HG03066 (cell line): ENCODE results near the gene COPRS.
"Not testable (repeated sequence)": the region's sequence is repeated elsewhere in the genome, so short reads cannot be mapped to it uniquely, and the experiment has no call there.

Experiments used
- ATAC-seq: cut with Tn5 transposase; IDR thresholded peaks from one replicate; pipeline ENCODE4 v1.9.1; 2021; ENCODE audit warnings: low read depth; ENCODE audit not compliant: unreplicated experiment

Gene COPRS

DNA sequence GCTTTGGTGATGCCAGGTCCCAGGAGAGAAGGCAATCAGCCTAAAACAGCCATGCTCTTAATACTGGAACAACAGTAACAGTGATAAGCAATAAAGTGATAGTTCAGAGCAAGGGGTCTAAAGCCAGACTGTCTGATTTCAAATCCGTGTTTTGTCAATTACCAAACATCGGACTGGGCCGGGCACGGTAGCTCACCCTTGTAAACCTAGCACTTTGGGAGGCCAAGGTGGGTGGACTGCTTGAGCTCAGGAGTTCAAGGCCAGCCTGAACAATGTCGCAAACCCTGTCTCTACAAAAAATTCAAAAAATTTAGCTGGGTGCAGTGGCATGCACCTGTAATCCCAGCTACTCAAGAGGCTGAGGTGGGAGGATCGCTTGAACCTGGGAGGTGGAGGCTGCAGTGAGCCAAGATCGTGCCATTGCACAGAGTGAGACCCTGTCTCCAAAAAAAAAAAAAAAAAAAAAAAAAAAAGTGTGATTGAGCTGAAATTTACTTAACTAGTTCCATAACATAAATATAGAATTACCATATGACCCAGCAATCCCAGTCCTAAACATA, 5.1 kb downstream of the COPRS start:
- ATAC-seq: no peak

DNA sequence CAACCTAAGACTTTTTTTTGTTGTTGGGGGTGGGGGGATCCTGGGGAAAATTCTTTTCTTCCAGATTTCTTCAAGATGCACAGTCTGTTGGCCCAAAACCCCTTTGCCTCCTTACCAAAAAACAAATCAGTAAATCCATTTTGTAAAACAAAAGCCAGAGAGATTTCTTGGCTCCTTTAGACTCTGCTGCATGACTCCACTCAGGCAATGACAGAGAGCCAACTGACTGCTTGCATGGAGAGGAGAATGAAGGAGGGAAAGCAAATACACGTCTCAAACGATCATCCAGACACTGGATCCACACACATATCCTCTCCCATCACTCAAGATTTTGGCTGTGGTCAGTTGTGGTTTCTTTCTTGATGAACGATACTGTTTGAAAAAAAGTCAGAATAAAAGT, 13.8 kb downstream of the COPRS start:
- ATAC-seq: no peak

DNA sequence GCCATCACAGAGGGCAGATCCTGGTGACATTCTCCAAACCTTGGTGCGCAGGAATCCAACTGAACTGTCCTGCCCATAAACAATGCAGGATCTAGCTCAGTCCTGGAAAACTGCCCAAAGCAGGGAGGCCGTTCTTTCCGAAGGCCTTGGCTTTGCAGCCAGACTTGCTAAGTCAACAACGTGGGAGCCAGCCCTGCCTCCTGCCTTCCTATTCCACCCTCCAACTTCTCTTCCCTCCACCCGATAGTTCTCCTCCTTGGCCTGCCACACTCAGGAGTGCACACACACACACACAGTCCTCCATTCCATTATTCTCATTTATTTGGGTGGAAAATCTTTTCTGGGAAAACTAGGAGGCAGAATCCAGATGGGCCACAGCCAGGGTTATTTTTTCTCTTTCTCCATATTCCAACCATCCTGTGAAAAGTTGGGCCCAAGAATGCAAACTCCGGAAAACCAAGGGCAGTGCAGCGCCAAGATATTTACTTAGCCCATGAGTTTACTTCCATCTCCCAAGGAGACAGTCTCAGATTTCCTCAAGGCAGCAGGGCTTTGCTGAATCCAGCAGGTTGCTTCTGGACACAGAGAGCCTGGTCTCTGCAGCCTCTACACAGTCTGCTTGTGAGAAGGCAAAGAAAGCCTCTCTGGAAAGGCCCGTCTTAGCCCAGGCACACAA, 15.8 kb downstream of the COPRS start:
- no peak for ATAC-seq

DNA sequence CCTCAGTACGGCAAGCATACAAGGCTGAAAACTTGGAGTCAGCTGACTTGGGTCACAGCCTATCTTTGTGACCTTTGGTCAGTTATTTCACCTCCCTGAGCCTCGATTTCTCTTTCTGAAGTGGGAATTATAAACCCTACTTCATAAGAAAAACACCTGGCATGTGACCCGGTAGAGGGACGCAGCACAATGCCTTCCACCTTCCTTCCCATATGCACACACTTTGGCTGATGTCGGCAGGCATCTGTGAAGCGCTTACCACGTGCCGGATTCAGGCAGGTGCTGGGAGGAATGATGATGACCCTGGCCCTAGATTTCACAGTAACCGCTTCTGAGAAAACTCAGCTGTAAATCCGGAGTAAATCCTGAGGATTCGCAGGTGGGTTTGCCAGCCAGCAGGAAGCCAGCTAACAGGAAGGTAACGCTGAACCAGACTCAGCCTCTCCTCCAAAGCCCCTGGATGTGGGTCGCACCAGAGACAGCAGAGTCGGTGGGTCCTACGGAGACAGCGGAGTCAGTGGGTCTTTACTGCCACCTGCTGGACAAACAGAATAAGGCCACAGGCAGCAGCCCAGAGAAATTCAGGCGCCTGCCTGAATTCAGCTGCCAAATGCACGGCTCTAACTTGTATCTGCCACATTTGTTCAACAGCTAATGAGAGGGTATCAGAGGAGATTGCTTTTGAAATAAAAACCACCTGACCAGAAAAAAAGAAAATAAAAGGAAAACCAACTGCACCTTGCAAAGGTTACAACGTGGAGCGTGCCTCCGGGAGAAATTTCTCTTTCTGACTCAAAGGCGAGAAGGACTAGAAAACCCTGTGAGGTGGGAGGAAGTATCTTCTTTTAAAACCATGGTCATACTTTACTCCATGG, 16.6 kb downstream of the COPRS start:
- ATAC-seq: no peak

DNA sequence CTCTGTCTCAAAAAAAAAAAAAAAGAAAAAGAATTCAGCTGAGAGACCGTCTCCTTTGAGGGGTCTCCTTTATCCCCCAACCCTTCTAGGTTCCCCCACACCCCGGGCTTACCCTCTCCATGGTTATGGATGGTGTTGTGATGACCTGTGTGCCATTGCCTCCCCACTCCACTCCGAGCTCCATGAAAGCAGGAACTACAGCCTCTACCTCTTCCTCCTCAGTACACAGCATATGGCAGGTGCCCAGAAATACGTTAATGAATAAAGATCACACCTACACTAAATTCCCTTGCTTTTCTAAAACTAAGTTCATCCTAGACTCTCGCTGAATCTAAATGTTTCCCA, 17.2 kb downstream of the COPRS start:
- ATAC-seq: no peak

DNA sequence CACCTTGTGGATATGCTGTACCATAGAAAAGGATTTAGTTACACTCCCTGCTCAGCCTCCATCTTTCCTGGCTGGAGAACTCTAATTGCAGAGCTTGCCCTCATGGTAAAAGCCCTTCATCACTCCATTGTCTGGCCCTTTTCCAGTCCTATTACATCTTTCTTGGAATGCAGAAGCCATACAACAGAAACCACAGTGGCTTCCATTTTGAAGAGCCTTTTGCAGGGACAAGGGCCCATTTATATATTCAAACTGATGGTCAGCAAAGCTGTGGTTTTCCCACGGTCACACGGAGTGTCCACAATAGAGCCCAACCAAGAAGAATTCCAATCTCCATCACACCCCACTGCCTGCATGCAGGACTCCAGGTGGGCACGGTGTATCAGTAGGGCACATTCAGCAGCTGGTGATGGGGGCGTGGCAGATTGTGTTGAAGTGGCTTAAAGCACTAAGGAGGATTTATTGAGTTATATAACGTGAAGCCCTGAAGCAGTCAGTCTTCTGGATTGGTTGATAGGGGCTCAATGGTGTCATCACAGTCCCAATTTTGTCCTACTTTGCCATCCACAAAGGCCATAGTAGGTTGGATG, 20.3 kb downstream of the COPRS start:
- ATAC-seq: no peak

DNA sequence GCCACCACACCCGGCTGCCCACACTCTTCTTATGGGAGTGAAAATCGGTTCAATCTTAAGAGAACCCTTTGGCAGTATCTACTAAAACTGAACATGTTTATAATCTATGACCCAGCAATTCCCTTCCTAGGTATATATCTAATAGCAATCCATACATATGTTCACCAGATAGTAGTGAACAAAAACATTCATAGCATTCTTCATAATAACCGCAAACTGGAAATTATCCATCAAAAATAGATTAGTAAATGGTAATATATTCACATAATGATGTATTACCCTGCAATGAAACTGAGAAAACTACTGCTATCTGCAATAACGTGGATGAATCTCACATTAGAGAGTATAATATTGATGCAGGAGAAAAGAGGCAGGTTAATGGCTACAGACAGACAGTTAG, 23.1 kb downstream of the COPRS start:
- ATAC-seq: no peak

DNA sequence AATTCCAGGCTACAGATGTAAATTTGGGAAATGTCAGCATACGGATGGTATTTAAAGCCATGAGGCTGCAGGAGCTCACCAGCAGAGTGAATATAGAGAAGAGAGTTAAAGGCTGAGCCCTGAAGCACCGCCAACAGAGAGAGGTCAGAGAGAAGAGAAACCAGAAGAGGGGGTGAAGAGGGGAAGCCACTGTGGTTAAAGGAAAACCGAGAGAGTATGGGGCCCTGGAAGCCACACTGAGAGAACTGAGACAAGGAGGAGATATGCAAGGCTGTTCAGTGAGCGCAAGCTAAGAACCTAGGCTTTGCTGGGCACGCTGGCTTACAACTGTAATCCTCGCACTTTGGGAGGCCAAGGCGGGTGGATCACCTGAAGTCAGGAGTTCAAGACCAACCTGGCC, 24.6 kb downstream of the COPRS start:
- ATAC-seq: peak; percentile 78

DNA sequence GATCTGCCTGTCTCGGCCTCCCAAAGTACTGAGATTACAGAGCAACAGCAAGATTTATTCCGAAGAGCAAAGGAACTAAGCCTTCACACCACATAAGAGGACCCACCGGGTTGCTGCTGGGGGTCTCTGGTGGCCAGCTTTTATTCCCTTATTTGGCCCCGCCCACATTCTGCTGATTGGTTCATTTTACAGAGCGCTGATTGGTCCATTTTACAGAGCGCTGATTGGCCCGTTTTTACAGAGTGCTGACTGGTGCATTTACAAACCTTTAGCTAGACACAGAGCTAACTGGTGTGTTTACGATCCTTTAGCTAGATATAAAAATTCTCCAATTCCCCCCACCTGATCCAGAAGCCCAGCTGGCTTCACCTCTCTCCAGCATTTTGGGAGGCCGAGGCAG, 26.3 kb downstream of the COPRS start:
- ATAC-seq: no peak

DNA sequence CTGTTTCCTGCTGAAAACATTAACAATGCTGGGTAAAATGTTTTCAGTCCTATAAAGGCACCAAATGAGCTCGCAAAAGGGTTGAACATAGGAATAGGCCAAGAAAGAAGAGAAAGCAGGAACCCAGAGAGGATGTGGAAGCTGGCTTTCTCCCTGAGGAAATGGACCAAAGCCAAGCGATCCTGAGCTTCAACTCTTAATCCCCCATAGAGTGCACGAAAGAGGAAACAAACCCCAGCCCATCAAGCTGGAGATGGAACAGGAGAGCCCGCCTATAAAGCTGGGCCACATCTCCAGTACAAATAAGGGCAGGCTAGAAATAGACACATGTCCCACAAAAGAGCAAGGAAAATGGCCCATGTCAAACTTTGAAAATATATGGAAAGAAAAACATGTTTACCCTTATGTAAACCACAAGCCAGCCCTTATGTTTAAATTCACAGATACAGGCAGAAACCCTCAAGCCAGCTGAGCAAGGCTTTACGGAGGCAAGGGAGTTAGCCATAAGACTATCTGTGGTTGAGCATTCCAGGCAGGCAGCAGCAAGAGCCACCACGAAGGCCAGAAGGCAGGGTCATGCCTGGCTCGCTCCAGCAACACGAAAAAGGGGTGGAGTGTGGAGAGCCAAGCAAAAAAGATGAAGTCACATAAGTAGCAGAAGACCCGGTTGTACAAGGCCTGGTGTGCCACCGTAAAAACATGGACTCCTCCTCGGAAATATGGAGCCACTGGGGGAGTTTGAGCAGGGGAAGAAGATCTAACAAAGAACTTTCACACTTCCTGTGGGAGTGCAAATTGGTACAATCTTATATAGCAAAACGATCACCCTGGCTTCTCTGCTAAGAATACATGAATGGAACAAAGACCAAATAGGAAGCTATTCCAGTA, 27.8 kb downstream of the COPRS start:
- no peak for ATAC-seq

DNA sequence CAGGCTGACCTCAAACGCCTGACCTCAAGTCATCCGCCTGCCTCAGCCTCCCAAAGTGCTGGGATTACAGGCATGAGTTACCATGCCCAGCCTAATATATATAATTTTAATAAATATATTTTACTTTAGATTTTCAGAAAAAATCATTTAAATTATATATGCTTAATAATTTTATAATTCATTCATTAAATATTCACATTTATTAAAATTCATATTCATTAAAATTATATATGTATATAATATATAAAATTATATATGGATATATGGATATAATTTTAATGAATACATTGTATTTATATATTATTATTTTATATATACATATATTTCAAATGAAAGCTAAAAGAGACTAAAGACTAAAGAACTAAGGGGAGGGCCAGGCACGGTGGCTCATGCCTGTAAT, 29.4 kb downstream of the COPRS start:
- no peak for ATAC-seq

DNA sequence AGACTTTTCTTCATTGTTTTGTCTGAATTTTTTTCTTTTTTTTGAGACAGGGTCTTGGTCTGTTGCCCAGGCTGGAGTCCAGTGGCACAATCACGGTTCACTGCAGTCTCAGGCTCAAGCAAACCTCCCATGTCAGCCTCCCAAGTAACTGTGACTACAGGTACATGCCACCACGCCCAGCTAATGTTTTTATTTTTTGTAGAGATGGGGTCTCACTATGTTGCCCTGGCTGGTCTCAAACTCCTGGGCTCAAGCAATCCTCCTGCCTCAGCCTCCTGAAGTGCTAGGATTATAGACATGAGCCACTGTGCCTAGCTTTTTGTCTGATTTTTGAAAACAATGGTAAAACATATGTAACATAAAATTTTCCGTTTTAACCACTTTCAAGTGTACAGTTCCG, 30.1 kb downstream of the COPRS start:
- not testable (repeated sequence) for ATAC-seq

DNA sequence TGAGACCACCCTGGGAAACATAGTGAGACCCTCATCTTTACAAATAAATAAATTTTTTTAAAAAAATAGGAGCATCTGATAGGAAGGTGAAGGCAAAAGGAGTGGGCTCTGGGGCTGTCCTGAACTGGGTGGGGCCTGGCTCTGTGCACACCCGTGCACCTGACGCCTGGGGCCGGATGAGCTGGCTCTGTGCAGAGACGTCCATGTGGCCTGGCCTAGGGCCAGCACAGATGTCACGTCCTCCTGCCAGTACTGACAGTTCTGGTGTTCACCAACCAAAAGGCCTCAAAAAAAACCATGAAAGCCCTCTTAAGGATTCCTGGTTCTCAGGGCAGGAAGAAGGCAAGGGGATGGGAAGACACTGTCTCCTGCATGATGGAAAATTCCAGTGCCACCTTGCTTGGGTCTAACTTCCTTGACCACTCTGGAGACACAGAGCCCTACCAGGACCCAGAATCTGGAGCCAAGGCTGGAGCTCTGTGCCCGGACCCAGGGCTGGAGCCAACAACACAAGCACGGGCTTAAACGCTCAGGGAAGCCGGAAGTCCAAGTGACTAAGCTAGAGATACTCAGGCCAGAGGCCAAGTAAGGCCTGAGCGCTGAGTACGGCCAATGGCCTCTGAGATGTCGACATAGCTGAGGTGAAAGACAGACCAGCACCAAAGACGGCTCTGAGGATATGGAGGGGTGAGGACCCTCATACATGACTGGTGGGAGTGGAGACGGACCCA, 32.9 kb downstream of the COPRS start:
- ATAC-seq: no peak

DNA sequence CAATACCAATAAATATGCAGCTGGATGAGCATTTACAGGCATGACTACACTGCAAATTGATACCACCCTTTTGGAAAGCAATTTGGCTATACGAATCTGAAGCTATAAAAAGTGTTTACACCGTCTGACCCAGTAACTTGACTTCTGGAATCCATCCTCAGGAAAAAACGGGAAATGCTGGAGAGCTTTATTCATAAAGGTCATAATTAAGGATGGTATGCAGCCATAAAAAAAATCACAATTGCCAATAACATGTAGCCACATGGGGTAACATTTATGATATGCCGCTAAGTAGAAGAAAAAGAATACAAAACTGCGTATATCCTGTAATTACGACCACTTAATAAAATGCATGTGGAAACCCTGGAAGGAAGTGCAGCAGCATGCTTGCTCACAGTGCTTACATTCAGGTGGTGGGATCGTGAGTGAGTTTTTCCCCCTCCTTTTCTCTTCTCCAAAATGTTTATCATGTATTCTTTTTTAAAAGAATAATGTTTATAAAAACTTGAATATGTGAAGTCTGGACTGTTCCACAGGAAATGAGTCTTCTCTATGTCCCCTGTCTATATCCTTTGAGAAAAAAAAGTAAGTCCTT, 34.2 kb downstream of the COPRS start:
- no peak for ATAC-seq

DNA sequence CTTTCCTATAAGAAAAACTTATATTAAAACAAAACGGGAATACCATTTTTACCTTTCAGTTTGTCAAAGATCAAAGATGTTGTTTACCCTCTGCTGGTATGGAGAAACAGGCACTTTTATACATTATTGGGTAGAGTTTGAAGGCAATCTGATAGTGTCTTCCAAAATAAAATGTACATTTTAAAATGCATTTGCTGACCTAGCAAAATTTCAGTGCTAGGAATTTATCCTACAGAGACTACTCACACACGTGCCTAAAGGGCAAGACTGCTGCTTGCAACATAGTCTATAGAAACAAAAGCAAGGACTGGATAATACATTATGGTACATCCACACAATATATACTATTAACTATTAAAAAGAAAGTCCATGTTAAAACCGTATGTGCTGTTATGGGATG, 36.0 kb downstream of the COPRS start:
- ATAC-seq: no peak

DNA sequence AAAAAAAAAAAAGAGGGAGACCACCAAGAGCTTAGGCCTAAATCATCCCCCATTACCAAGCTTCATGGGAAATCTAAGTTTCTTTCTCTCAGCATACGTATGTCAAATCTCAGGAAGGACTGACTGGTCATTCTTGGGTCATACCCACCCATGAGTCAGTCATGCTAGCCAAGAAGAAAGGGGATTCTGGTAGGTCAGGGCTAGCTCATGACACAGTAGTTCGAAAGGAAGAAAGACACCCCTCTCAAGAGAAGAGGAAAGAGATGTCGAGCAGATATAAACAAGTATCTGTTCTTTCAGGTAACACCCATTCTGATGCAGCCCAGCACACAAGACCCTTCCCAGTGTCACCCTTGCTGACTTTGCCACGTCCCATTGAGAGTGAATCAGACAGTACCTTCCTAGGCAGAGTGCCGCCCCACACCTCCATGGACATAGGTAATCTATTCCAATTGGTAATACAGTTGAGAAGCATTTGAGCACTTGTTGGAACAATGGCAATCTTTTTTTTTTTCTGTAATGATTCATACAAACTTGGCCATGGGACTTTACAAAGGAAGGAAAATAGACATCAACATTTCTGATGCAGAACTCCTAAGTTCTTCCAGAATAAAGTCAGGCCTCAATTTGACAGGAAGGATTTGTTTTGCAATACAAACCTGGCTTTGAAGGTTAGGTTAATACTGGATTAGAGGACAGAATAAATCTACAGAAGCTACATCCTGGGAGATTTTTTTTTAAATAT, 38.2 kb downstream of the COPRS start:
- ATAC-seq: no peak

DNA sequence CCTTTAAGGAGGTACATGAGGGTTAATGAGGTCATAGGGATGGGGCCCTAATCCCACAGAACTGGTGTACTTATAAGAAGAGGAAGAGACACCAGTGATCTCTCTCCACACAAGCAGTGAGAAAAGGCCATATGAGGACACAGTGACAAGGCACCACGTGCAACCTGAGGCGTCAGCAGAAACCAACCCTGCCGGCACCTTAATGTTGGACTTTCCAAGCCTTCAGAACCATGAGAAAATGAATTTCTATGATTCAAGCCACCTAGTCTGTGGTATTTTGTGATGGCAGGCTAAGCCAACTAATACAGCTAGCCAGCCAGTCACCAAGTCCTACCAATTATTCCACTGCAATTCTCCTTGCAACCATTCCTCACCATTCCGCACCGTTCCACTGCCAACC, 39.5 kb downstream of the COPRS start:
- no peak for ATAC-seq

DNA sequence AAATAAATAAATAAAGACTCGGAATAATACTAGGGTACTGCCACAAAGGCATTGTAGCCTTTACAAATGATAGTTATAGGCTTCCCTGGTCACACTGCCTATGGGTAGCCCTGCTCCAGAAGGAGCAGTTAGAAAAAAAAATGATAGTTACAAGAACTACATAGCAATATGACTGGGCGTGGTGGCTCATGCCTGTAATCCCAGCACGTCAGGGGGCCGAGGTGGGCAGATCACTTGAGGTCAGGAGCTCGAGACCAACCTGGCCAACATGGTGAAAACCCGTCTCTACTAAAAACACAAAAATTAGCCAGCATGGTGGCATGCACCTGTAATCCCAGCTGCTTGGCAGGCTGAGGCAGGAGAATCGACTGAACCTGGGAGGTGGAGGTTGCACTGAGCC, 40.2 kb downstream of the COPRS start:
- ATAC-seq: not testable (repeated sequence)

DNA sequence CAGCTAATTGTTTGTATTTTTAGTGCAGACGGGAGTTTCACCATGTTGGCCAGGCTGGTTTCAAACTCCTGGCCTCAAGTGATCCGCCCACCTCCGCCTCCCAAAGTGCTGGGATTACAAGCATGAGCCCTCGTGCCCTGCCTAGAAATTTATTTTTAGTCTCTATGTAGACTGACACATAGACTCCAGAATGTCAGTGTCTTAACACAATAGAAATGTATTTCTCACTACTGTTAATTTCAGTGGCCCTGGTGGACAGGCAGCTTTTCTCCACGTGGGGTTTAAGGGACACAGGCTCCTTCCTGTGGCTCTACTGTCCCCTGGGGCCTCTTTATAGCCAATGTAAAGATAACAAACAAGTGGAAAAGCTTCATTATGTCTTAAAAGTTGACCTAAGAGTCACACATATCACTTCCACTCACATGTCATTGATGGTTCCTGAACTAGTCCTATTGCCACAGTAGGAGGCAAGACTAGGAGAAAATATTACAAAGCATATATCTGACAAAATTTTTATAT, 43.8 kb downstream of the COPRS start:
- no peak for ATAC-seq
